WERI-Rb-1 (cell line): ENCODE measurements around the gene BAZ1A.

ENCODE experiments used
- DNase-seq: peaks from one replicate; pipeline ENCODE4 v3.0.0-alpha.2; 2020
- H3K27ac ChIP-seq: fragments of 250-450 bp; sonication (Bioruptor Pico); 2 replicates; pipeline ENCODE4 v1.5.1; 2020; ENCODE audit warnings: mild to moderate bottlenecking, moderate library complexity
- H3K27me3 ChIP-seq: fragments of 250-450 bp; sonication (Bioruptor Pico); 2 replicates; pipeline ENCODE4 v1.5.1; 2021; ENCODE audit warnings: mild to moderate bottlenecking, low read depth, moderate library complexity; ENCODE audit not compliant: insufficient read depth, severe bottlenecking
- H3K36me3 ChIP-seq: fragments of 250-450 bp; sonication (Bioruptor Pico); 2 replicates; pipeline ENCODE4 v1.5.1; 2020; ENCODE audit warnings: mild to moderate bottlenecking, moderate library complexity
- H3K4me3 ChIP-seq: 2 replicates; pipeline ENCODE4 v1.5.1; 2011; ENCODE audit warnings: low read depth, mild to moderate bottlenecking, control low read depth, low read length
- H3K9me3 ChIP-seq: fragments of 250-450 bp; sonication (Bioruptor Pico); 2 replicates; pipeline ENCODE4 v1.5.1; 2021; ENCODE audit warnings: mild to moderate bottlenecking, moderate library complexity; ENCODE audit not compliant: severe bottlenecking
- CTCF ChIP-seq: IDR thresholded peaks from 2 replicates; pipeline ENCODE4 v1.5.1; 2011; ENCODE audit warnings: low read depth, mild to moderate bottlenecking, control low read depth, inconsistent platforms, low read length

The BAZ1A gene

GRCh38 chr14:34845869-34846268 is 29.3 kb downstream of the BAZ1A start:
- TF ChIP-seq CTCF: no peak
- DNase-seq: no peak
- peaks cover 40% of the 10 kb centered on the region for H3K36me3 ChIP-seq
- H3K27ac ChIP-seq: no peak overlapping the region
- no peaks in the 10 kb centered on the region for H3K9me3 ChIP-seq
- H3K27me3 ChIP-seq: no peaks in the 10 kb centered on the region
- no peak overlapping the region for H3K4me3 ChIP-seq

- Histone ChIP-seq H3K36me3 (peaks cover 35% of the 10 kb centered on the region), H3K27me3 (no peaks in the 10 kb centered on the region), H3K27ac (peak overlapping the region; percentile 26; the same call in 1 of the 2 replicates), H3K4me3 (no peak overlapping the region), H3K9me3 (no peaks in the 10 kb centered on the region)
- no peak for TF ChIP-seq CTCF
- DNase-seq: no peak
These were observed 32.1 kb downstream of the BAZ1A start for GRCh38 chr14:34843011-34843554.

- TF ChIP-seq CTCF: no peak
- no peak for DNase-seq
- Histone ChIP-seq H3K9me3 (no peaks in the 10 kb centered on the region), H3K27me3 (no peaks in the 10 kb centered on the region), H3K36me3 (peaks cover 14% of the 10 kb centered on the region), H3K4me3 (no peak overlapping the region), H3K27ac (no peak overlapping the region)
These were observed 37.3 kb downstream of the BAZ1A start for GRCh38 chr14:34837801-34838322.

- no peak for TF ChIP-seq CTCF
- Histone ChIP-seq H3K4me3 (no peak overlapping the region), H3K27me3 (no peaks in the 10 kb centered on the region), H3K27ac (no peak overlapping the region), H3K9me3 (no peaks in the 10 kb centered on the region), H3K36me3 (peaks cover 10% of the 10 kb centered on the region)
- DNase-seq: no peak
These were observed 39.8 kb downstream of the BAZ1A start for GRCh38 chr14:34835312-34835711.

- TF ChIP-seq CTCF: no peak
- no peak overlapping the region for H3K27ac ChIP-seq
- no peak for DNase-seq
- H3K27me3 ChIP-seq: no peaks in the 10 kb centered on the region
- H3K36me3 ChIP-seq: peaks cover 6% of the 10 kb centered on the region
- H3K4me3 ChIP-seq: no peak overlapping the region
- no peaks in the 10 kb centered on the region for H3K9me3 ChIP-seq
These were observed 41.3 kb downstream of the BAZ1A start for GRCh38 chr14:34833549-34834523.
